DMS114 treated with DMSO at 0.1 percent for 48 hours (cell line): ENCODE data around the gene POLR1H.
A peak's percentile ranks its signal among the peaks of the same experiment; 100 is the strongest.

Experiments
- DNase-seq: peaks from one replicate; lab custom pipeline; 2025; ENCODE audit not compliant: unreplicated experiment; lab: John Stamatoyannopoulos, UW

POLR1H gene

DNA sequence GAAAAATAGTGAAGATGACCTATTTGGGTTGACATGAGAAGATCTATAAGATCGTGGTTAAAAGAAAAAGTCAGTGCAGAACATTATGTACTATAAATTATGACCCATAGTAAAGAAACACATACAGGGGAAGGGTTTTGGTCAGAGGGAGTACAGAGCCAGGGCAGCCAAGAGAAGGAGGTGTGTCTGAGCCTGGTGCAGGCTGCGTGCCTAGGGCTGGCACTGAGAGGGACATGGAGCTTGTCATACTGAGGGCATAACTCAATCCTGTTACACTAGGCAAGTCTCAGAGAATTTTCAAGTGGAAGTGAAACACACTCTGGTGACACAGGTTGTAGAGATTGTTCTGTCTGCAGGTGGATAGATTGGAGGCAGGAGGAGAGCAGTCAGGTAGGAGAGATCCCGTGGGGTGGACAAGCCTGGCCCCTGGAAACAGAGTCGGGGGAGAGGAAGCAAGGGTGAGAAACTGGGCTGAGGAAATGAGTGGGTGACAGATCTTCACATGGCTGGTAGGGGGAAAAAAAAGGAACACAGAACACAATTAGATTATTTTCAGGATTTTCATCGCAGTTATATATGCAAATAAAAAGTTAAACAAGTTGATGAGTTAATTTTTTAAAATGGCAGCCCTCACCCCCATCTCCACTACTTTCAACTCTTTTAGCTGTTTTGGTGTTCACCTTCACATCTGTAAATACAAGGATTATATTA lies 33.0 kb downstream of the POLR1H start:
- no peak for DNase-seq

DNA sequence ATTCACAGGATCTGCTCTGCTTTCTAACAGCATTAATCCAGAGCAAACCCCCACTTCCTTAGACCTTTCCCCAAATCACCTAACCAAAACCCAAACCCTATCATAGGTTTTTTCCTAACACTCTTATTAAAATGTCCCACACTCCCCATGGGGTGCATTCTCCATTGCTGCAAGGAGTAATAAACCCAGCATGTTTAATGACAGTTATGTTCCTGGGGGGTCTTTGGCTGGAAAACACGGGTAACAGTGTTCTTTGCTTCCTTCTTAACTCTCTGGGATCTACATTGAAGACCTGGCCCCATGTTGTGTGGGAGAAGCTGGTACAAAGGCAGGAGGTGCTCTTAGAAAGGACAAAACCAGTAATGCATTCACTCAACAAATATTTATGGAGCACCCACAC lies 35.8 kb downstream of the POLR1H start:
- DNase-seq = no peak

DNA sequence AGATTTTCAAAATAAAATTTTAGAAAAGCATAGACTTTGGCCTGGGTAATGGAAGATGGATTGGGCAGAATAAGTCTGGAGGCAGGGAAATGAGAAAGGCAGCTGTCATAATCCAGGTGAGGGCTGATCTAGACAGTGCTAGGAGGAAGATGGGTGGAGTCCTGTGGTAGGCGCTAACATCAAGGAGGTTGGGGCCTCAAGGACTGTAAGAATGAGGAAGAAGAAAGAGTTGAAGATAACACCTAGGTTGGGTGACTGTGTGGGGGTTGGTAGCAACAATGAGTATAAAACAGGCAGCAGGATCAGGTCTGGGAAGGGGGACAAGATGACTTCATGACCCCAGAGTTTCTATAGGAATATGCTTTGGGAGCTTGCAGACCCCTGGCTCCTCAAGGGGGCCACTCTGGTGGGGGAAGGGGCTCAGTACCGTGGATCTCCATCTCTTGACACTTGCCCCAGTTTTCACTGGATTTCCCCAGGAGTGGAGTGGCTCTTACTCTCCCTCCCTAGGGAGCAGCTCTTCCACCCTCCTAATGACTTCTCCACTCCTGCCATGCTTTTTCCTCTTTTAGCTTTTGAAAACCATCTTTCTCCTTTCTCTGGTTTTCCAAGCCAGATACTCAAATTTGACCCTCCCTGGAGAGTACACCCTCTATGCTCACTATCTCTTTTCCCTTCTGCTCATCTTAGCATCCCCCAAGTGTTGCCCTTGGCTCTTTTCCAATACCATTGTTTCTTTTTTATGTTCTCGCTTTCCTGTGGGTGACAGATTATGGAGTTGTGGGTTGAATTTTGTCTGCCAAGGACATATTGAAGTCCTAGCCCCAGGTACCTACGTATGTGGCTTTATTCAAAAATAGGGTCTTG lies 37.1 kb downstream of the POLR1H start:
- DNase-seq = no peak

DNA sequence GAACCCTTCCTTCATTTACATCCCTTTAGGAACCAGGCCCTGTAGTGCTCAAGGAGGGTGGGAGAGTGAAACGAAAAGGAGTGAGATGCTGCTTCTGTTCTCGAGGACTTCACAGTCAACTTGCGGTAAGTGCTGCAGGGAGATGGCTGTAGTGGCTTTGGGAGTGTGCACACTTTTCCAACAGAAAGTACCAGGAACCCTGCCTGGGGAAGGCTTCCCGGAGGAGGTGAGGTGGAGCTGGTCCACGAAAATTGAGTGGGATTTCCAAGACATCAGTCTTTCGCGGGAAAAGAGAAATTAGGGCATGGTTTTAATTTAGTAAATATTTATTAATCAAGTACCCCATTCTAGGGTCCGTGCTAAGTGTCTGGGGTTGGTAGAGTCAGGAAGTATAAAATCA lies 39.1 kb downstream of the POLR1H start:
- no peak for DNase-seq

DNA sequence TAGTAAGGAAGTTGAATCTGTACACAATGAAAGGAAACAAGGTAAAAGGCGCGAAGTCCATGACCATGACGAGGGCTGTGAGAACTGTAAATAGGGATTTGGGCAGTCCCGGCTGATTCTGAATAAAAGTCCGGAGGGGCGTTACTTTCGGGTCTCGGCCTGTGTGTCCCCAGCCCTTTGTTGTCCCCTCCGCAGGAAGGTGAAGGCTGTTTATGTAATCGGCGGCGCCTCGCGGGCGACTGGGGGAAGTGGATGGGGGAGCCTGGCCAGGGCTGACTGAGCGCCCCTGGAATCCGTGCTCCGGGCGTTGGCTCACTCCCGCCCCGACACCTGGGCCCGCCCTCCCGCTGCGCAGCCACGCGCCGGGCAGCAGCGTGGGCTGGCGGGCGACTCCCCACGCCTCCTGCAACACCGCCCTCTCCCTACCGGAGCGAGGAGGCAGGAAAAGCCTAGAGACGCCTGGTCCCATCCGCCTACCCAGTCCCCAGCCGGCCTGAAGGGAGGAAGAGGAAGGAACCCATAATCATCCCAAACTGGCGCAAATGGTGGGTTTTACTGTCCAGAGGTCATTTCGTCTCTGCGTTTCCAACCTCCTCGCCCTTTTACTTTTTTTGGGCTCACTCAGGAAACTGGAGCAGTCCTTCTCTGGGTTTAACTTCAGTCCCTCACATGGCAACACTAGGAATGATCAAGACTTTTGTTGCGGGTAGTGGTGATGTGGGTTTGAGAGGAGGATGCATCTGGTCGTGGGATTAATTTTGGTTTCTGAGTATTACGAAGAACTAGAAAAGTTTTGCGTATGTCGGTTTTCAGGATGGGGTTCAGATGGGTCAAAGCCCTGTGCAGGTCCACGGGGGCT lies 39.7 kb downstream of the POLR1H start:
- DNase-seq = no peak

DNA sequence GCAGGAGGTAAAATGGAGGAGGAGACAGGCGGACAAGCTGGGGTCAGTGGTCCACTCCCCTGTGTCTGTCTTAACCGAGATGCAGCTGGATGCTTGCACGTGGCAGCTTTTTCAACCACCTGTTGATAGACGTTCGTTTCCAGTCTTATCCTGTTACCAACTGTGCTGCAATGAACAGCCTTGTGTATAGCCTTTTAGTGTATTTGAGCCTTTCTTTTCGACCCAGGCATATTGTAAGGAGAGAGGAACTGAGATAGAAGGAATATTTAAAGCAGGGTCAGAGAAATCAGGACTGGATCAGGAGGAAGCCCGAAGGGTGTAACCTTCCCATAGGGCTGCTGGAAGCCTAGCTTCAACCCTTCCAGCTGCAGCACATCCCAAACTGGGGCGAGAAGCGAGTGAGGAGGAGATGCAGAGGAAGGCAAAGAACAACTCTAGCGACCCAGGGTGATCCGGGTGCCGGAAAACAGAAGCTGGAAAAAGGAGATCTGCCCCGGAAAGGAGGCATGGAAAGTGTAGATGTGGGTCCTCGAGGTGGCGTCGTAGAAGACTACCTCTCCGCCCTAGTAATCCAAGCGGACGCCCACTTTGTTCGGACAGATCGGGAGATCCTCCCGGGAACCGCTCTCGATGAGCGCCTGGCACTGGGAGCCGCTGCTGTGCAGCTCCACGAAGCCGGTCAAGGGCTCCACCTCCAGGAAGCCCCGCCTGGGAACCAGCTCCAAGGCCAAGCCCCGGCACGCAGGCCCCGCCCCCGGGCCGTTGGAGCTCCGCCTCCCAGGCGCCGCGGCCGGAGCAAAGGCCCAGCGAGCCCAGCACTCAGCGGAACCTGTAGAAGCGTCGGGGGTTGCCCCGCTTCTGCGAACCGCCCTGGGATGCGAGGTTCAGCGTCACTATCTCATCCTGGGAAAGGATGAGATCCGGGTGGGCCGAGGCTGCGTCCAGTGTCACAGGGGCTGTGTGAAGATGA lies 40.7 kb downstream of the POLR1H start:
- peak; percentile 81 for DNase-seq

DNA sequence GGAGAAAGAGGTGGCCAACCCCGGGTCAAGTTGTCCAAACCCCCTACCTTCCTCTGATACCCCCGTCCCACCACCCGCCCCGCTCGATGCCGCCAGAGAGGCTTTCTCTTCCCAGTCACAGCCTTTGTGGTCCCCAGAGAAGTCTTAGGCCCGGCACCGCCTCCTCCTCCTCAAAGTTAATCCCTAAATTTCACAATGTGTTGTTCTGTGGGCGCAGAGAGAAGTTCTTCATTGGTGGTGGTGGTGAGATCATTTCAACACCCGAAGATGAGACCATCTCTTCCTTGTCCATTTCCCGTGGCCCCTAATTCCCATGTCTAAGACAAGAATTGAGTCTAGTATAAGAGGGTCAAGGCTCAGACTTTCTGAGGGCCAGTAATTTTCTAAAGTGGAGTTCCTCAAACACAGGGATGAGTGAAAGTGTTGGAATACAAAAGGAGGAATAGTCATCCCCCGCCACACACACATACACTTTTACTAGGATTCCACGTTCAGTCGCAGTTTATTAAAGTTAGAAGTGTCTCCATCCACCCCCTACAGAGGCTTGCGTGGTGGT lies 41.4 kb downstream of the POLR1H start:
- no peak for DNase-seq

DNA sequence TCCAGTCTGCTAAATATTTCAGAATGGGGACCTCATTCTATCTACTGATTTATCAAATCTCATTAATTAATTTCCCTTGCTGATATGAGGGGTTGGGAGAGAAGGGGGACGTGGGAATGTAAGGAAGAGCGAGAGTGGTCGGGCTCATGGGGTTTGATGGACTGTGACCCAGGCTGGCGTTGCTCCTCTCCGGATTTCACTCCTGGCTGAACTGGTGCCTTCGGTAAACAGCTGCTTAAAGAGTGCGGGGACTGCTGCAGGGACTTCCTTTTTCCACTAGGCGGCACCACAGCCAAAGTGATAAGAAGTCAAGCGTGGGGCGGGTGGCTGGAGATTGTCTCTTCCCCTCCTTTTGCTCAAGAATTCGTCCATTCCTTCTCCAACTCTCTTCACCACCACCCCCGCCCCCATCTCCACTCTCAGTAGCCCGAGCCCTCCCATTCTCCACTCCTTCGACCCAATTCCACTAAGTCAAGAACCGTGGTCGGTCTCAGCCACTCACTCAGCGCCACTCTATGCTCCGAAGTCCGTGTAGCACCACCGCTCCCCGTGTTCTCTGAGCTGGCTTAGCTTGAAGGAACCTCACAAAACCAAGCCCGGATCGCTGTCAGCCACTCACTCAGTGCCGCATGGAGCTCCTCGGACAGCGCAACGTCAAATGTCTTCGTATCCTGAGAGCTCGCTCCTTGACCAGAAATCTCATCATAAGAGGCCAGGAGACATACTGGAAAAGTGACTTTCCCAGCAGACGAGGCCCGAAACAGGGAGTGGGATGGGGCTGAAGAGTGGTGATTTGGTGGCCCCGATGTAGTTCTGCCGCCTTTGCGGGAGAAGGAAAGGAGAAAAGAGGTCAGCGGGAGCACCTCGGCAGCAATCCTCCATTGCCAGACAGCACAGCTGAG lies 42.2 kb downstream of the POLR1H start:
- DNase-seq = peak; percentile 92

DNA sequence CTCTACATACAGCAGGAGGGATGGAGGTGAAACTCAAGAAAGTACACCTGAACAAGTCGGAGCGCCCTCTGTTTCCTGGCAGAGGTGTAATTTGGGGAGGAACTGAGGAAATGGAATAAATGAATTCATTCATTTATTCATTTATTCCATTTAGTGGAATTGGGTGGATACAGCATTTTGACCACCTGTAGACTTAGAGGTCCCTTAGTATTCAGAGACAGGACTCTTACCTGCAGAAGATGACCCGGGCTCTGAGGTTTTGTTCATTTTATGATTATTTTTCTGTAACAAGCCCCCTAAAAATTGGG lies 42.8 kb downstream of the POLR1H start:
- no peak for DNase-seq

DNA sequence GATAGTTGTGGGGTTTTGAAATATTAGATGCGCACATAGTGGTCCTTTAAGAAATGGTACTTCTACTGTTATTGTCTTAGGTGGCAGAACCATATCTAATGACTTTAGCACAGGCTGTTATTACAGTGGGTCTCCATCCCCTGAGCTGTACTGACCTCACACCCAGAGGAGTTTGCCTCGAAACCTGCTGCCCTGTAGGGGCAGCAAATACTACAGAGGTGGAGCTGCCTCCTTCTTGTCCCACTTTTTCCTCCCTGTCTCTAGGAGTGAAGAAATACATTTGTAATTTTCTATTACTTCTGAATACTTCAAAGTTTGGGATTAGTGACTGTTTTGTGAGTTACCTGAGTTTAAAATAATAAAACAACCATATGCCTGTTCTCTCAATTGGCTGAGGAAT lies 43.6 kb downstream of the POLR1H start:
- no peak for DNase-seq

DNA sequence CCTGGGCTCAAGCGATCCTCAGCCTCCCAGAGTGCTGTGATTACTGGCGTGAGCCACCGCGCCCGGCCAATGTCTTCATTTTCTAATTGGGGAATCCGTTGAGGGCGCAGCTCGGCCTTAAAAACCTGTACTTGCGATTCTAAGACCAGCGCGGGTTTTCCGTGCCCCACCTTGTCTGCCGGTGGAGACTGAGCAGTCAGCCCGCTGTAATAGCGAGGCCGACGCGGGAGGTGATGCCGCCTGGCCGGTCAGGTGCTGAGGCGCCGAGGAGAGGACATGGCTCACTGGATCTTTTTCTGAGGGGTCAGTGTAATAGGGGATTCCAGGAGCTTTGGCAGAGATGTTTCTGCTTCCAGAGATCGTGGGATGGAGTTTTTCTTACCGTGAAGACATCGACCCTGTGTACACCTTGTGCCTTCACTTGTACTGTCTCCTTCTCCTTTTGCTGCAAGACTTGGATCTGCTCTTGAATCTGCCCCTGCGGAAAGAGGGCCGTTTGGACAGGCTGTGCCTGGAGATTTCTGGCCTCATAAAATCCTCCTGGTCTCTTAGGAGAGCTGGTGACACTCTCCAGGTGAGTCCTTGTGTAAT lies 50.3 kb downstream of the POLR1H start:
- no peak for DNase-seq

DNA sequence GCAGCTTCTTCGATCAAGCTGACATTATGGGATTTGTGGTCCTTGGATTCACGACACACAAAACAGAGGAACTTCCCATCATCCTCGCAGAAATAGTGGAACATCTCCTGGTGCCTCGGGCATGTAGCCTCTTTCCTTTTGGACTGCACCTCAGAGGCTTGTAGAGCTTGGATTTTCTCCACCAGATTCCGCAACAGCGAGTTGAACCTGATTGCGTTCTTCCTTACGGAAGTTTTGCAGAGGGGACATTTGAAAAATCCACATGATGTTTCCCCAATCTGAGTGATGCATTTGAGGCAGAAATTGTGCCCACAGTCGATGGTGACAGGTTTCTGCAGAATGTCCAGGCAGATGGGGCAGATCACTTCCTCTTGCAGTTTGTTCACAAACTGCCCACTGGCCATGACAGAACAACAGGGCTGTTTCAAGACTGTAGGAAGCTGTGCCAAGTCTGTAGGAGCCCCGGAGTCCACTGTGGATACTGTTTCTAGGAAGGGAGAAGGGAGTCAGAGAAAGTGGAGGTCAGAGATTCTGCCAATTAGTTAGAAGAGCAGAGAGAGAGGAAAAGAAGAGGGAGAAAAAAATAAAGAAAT lies 51.4 kb downstream of the POLR1H start:
- no peak for DNase-seq

DNA sequence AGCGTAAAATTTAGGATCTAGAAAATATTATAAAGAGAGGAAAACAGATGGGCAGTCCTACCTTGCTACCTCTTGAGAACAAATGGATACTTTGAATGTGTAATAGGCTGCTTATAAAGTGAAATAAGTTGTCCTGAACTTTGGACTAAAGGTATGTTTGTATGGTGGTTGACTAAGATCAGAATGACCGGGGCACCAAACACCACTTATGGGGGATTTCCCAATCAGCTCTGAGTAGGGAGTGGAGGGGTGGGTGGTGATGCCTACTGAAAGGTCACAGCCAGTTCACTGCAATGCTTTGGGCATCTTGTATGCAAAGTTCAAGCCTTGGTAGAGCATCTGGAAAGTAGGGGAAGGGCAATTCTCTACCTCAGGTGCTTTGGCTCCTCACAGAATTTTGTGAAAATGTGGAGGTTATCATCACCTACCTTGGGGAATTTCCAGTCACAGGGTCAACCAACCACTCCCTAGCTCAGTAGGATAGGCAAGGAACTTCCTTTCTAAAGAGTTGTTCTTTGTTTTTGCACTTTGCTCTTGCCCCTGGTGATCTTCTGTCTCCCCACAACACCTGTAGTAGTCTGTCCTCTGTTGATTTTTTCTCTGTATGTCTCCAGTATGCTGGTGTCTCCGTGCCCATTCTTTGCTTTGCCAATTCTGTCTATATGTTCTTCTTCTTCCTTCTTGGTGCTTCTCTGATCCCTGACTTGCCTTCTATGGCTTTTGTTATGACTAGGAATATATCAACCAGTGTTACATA lies 52.1 kb downstream of the POLR1H start, which contains the start of gene TRIM31:
TSS of gene TRIM31 (minus strand) at position 88 of the 757 bp plus-strand sequence. CDS start 285 bp downstream, outside the sequence.
- no peak for DNase-seq

DNA sequence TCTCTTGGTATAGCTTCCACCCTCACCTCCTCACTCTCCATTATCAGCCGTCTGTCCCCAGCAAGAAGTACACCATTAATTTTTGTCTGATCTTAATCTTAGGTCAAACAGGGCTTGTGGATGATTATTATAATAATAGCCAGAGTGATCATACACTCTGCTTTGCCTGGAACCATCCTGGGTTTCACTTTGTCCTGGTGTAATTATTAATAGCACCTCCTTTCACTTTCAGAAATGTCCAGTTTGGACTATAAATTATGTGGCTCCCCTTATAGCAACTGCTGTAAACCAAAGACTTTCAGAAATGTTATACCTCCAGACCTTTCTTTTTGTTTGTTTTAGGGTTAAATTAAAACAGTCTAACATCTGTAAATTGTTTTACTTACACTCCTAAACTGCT lies 52.8 kb downstream of the POLR1H start:
- no peak for DNase-seq
